Mesenchymal stem cell (in vitro differentiated cells and primary cell): ENCODE results near the gene C9orf153.

Experiments
- DNase-seq: peaks from one replicate; pipeline ENCODE4 v3.0.0-alpha.2; 2013
- H2AFZ ChIP-seq: one replicate; pipeline ENCODE4 v1.6.1; 2013; ENCODE audit warnings: low read depth, mild to moderate bottlenecking, control low read depth, inconsistent platforms, low read length, moderate library complexity
- H2AK5ac ChIP-seq: 2 replicates; pipeline ENCODE4 v1.6.1; 2013; ENCODE audit warnings: low read length, moderate library complexity, mild to moderate bottlenecking, inconsistent platforms; ENCODE audit not compliant: severe bottlenecking
- H2BK120ac ChIP-seq: one replicate; pipeline ENCODE4 v1.6.1; 2013; ENCODE audit warnings: low read depth, mild to moderate bottlenecking, inconsistent platforms, low read length, moderate library complexity
- H2BK12ac ChIP-seq, 2 experiments: one replicate each; pipeline ENCODE4 v1.6.1; 2013; ENCODE audit warnings: inconsistent platforms in 2 of 2, low read length in 2 of 2, mild to moderate bottlenecking in 2 of 2, moderate library complexity in 2 of 2, control low read depth in 1 of 2
- H2BK15ac ChIP-seq: one replicate; pipeline ENCODE4 v1.6.1; 2013; ENCODE audit warnings: mild to moderate bottlenecking, low read depth, inconsistent platforms; ENCODE audit not compliant: poor library complexity, severe bottlenecking
- H2BK5ac ChIP-seq: 2 replicates; pipeline ENCODE4 v1.6.1; 2013; ENCODE audit warnings: low read depth, mild to moderate bottlenecking, low read length, control low read depth, inconsistent platforms; ENCODE audit not compliant: poor library complexity, severe bottlenecking
- H3K14ac ChIP-seq, 2 experiments: one replicate each; pipeline ENCODE4 v1.6.1; 2013; ENCODE audit warnings: inconsistent platforms in 2 of 2, low read length in 2 of 2, control low read depth in 1 of 2, mild to moderate bottlenecking in 1 of 2, moderate library complexity in 1 of 2
- H3K18ac ChIP-seq, 2 experiments: one replicate each; pipeline ENCODE4 v1.6.1; 2013; ENCODE audit warnings: inconsistent platforms in 2 of 2, low read length in 2 of 2, control low read depth in 1 of 2, low read depth in 1 of 2, mild to moderate bottlenecking in 1 of 2
- H3K23ac ChIP-seq, 2 experiments: one replicate each; pipeline ENCODE4 v1.6.1; 2013; ENCODE audit warnings: inconsistent platforms in 2 of 2, low read length in 2 of 2, mild to moderate bottlenecking in 2 of 2, moderate library complexity in 2 of 2, control low read depth in 1 of 2
- H3K27ac ChIP-seq: 2 replicates; pipeline ENCODE4 v1.5.1; 2013; ENCODE audit warnings: mild to moderate bottlenecking, moderate library complexity, low read length, control low read depth, inconsistent platforms; ENCODE audit not compliant: poor library complexity, severe bottlenecking
- H3K27me3 ChIP-seq, 2 experiments: 2 replicates each; pipeline versions ENCODE4 v1.6.1 to v1.7.0; 2013; ENCODE audit warnings: low read length in 2 of 2, mild to moderate bottlenecking in 2 of 2, moderate library complexity in 2 of 2, control low read depth in 1 of 2, inconsistent platforms in 1 of 2; ENCODE audit not compliant: control insufficient read depth in 1 of 2, insufficient read depth in 1 of 2
- H3K36me3 ChIP-seq, 2 experiments: 2 replicates each; pipeline versions ENCODE4 v1.6.1 to v1.7.0; 2013; ENCODE audit warnings: low read length in 2 of 2, control low read depth in 1 of 2, inconsistent platforms in 1 of 2, low read depth in 1 of 2, mild to moderate bottlenecking in 1 of 2; ENCODE audit not compliant: insufficient read depth in 2 of 2, control insufficient read depth in 1 of 2
- H3K4ac ChIP-seq, 2 experiments: one replicate each; pipeline ENCODE4 v1.6.1; 2013; ENCODE audit warnings: inconsistent platforms in 2 of 2, low read length in 2 of 2, mild to moderate bottlenecking in 2 of 2, moderate library complexity in 2 of 2, control low read depth in 1 of 2, low read depth in 1 of 2
- H3K4me1 ChIP-seq: 2 replicates; pipeline ENCODE4 v1.6.1; 2013; ENCODE audit warnings: low read depth, low read length, control low read depth; ENCODE audit not compliant: control insufficient read depth, insufficient read depth
- H3K4me2 ChIP-seq: 2 replicates; pipeline ENCODE4 v1.6.1; 2013; ENCODE audit warnings: low read length, mild to moderate bottlenecking, inconsistent platforms; ENCODE audit not compliant: poor library complexity, severe bottlenecking
- H3K4me3 ChIP-seq, 2 experiments: 2 replicates each; pipeline versions ENCODE4 v1.5.1 to v1.7.0; 2013; ENCODE audit warnings: low read length in 2 of 2, mild to moderate bottlenecking in 2 of 2, control low read depth in 1 of 2, low read depth in 1 of 2; ENCODE audit not compliant: insufficient read depth in 1 of 2
- H3K79me1 ChIP-seq: replicated peaks from 2 replicates; pipeline ENCODE4 v1.6.1; 2013; ENCODE audit warnings: mild to moderate bottlenecking, control low read depth, low read length, inconsistent platforms; ENCODE audit not compliant: poor library complexity, severe bottlenecking
- H3K9ac ChIP-seq: 2 replicates; pipeline ENCODE4 v1.7.0; 2013; ENCODE audit warnings: mild to moderate bottlenecking, low read length, moderate library complexity
- H3K9me3 ChIP-seq: 2 replicates; pipeline ENCODE4 v1.7.0; 2013; ENCODE audit warnings: mild to moderate bottlenecking, low read length; ENCODE audit not compliant: control insufficient read depth
- H4K8ac ChIP-seq: one replicate; pipeline ENCODE4 v1.6.1; 2013; ENCODE audit warnings: inconsistent platforms, mild to moderate bottlenecking, low read length, moderate library complexity
- H4K91ac ChIP-seq: one replicate; pipeline ENCODE4 v1.6.1; 2013; ENCODE audit warnings: mild to moderate bottlenecking, low read length, inconsistent platforms
- whole genome bisulfite sequencing: methylation state at CpG from one replicate; pipeline ENCODE4 v1.1.7; 2013; ENCODE audit warnings: mixed read lengths; 5-methylcytosine and 5-hydroxymethylcytosine counted together

Gene C9orf153

GRCh38 chr9:86282979-86283535 is 23.6 kb upstream of the C9orf153 start:
- Histone ChIP-seq H2AFZ (peak overlapping the region; percentile 87), H3K27ac (peak overlapping the region; percentile 45), H3K27me3 (no peaks in the 10 kb centered on the region), H4K8ac (no peak overlapping the region), H3K36me3 (peaks cover 0 to 37% of the 10 kb centered on the region in 2 experiments), H2AK5ac (no peak overlapping the region), H3K9me3 (no peaks in the 10 kb centered on the region), H2BK5ac (no peak overlapping the region), H3K79me1 (peaks cover 7% of the 10 kb centered on the region), H3K4me2 (peak overlapping the region; percentile 88), H4K91ac (no peak overlapping the region), H2BK120ac (no peak overlapping the region), H3K9ac (peak overlapping the region; percentile 98), H3K18ac (peak overlapping the region in 1 of 2 experiments; percentile 31), H2BK15ac (no peak overlapping the region), H3K23ac (no peak overlapping the region), H2BK12ac (peak overlapping the region in 1 of 2 experiments; percentile 54), H3K14ac (no peak overlapping the region), H3K4me1 (peaks cover 8% of the 10 kb centered on the region), H3K4ac (peak overlapping the region in 1 of 2 experiments; percentile 26), H3K4me3 (peak overlapping the region; percentile 84 to 97)
- WGBS, result 35% methylated on average over 10 of the region's 12 CpGs
- DNase-seq, result peak; percentile 91

DNA sequence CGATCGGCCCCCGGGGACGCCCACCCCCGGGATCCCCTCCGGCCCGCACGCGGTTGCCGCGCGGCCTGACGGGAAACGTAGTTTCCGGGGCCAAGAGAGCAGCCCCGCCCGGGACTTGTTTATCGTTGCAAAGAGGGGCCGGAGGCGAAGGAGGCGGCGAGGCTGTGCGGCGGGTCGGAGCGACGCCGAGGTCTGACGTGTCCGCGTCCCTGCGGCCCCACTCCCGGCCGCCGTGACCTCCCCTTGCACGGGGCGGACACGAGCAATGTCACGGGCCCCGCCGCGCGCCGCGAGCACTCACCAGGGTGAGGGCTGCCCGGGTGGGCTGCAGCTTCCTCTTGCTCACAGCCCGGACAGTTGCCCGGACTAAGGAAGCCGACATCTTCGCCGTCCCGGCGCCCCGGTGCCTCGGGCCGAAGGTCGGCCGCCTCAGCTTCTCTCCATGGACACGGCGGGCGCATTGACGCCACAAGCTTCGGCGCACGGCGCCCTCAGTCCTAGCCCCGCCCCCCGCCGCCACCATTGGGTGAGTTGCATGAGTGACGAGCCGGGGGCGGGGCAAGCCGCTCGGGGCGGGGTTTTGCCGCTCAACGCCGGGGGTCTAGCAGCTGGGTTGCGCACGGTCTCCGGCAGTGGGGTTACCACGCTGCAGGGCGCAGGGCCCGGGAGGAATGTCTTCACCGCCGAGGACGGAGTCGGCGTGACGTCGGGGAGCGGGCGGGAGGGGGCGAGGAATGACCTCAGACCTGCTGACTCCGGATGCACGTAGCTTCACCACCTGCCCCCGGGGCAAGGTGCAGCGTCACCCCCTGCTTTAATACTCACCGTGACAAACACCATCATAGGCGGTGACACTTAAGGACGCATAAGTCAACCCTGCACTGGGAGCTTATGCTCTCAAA is 22.9 kb upstream of the C9orf153 start, which contains the start of gene ISCA1:
ISCA1 (minus strand) TSS at position 462 of the 902 bp plus-strand sequence; CDS start at position 382, 80 bp downstream.
- Histone ChIP-seq H3K4me1 (peaks cover 8% of the 10 kb centered on the region), H3K14ac (peak within 1 kb of the TSS in 1 of 2 experiments; percentile 82), H3K4me3 (peak within 1 kb of the TSS; percentile 84 to 97), H3K36me3 (peaks cover 0 to 30% of the 10 kb centered on the region in 2 experiments), H3K18ac (peak within 1 kb of the TSS; percentile 81 to 93), H2AFZ (peak within 1 kb of the TSS; percentile 87), H2AK5ac (no peak within 1 kb of the TSS), H2BK15ac (peak within 1 kb of the TSS; percentile 26), H3K9ac (peak within 1 kb of the TSS; percentile 98), H4K91ac (peak within 1 kb of the TSS; percentile 87), H3K9me3 (no peaks in the 10 kb centered on the region), H3K27ac (peak within 1 kb of the TSS; percentile 45), H2BK5ac (peak within 1 kb of the TSS; percentile 24), H4K8ac (peak within 1 kb of the TSS; percentile 89), H2BK120ac (peak within 1 kb of the TSS; percentile 62), H3K27me3 (no peaks in the 10 kb centered on the region), H3K23ac (peak within 1 kb of the TSS in 1 of 2 experiments; percentile 39), H2BK12ac (peak within 1 kb of the TSS in 1 of 2 experiments; percentile 73), H3K79me1 (peaks cover 7% of the 10 kb centered on the region), H3K4me2 (peak within 1 kb of the TSS; percentile 94), H3K4ac (peak within 1 kb of the TSS; percentile 83 to 88)
- whole genome bisulfite sequencing, result under 1% methylated on average over 83 of the region's 101 CpGs
- peak; percentile 95 for DNase-seq

DNA sequence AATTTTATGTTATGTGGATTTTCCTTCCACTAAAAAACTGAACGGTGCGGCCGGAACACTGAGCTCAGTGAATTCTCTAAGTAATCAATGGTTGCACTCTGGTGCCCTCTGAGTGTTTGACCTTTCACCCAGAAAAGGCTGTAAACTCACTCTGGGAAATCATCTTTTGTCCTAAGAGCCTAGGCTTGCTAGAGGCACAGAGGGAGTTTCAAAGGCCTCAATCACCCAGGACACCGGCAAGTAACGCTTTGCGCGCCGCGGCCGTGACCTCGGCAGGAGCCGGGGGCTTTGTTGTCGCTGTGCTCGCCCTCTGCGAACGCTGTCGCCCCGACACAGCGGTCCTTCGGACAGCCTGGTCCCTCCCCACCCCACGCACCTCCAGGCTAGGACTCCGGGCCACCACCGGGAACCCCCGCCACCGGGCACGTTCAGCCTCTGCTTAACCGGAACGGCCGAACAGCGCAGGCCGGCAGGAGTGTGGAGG is 22.2 kb upstream of the C9orf153 start:
- Histone ChIP-seq H4K91ac (peak overlapping the region; percentile 73), H3K36me3 (peaks cover 0 to 24% of the 10 kb centered on the region in 2 experiments), H3K23ac (peak overlapping the region in 1 of 2 experiments; percentile 39), H2AFZ (peak overlapping the region; percentile 83), H2BK12ac (peak overlapping the region in 1 of 2 experiments; percentile 37), H2BK15ac (peak overlapping the region; percentile 26), H3K4me1 (peaks cover 8% of the 10 kb centered on the region), H2BK5ac (no peak overlapping the region), H3K9ac (peak overlapping the region; percentile 98), H3K79me1 (peaks cover 7% of the 10 kb centered on the region), H4K8ac (peak overlapping the region; percentile 59), H3K9me3 (no peaks in the 10 kb centered on the region), H3K4me3 (peak overlapping the region; percentile 84 to 97), H3K4me2 (peak overlapping the region; percentile 94), H3K14ac (peak overlapping the region in 1 of 2 experiments; percentile 82), H3K27me3 (no peaks in the 10 kb centered on the region), H3K4ac (peak overlapping the region; percentile 83 to 88), H2BK120ac (no peak overlapping the region), H3K18ac (peak overlapping the region; percentile 80 to 93), H2AK5ac (no peak overlapping the region), H3K27ac (peak overlapping the region; percentile 38)
- no peak for DNase-seq
- under 1% methylated on average over 20 of the region's 31 CpGs for WGBS
